ENCODE results near the gene BORCS5. TPM values are rescaled to one million over a fixed set of nuclear protein-coding genes. Genes with fewer than 3 reads are reported as not detected.

BORCS5 gene
- total RNA-seq, 2 donors from 2014 or later, result 15.2 to 26.1 TPM

GRCh38 chr12:12450043-12450471 lies 93.2 kb downstream of the BORCS5 start:
- TF ChIP-seq, protein P1, sequence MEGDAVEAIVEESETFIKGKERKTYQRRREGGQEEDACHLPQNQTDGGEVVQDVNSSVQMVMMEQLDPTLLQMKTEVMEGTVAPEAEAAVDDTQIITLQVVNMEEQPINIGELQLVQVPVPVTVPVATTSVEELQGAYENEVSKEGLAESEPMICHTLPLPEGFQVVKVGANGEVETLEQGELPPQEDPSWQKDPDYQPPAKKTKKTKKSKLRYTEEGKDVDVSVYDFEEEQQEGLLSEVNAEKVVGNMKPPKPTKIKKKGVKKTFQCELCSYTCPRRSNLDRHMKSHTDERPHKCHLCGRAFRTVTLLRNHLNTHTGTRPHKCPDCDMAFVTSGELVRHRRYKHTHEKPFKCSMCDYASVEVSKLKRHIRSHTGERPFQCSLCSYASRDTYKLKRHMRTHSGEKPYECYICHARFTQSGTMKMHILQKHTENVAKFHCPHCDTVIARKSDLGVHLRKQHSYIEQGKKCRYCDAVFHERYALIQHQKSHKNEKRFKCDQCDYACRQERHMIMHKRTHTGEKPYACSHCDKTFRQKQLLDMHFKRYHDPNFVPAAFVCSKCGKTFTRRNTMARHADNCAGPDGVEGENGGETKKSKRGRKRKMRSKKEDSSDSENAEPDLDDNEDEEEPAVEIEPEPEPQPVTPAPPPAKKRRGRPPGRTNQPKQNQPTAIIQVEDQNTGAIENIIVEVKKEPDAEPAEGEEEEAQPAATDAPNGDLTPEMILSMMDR (conservative IDR thresholded peaks at IDR 0.05), result no peak
- Mint-ChIP-seq H3K27ac (no peak overlapping the region), H3K4me1 (peaks cover 3% of the 10 kb centered on the region), H3K4me3 (no peak overlapping the region), H3K36me3 (ENCODE audit: low read depth) (peaks cover 5% of the 10 kb centered on the region), H3K27me3 (ENCODE audit: insufficient read depth) (no peaks in the 10 kb centered on the region), H3K9me3 (peaks cover 2% of the 10 kb centered on the region)
- Histone ChIP-seq H3K27me3 (ENCODE audit: control insufficient read depth, insufficient read depth, low read length, poor library complexity, severe bottlenecking) (no peaks in the 10 kb centered on the region), H3K27ac (ENCODE audit: low read depth, low read length) (no peak overlapping the region), H3K9me3 (ENCODE audit: control insufficient read depth, low read length) (no peaks in the 10 kb centered on the region), H3K4me3 (ENCODE audit: low read length) (no peak overlapping the region), H3K36me3 (ENCODE audit: control insufficient read depth, insufficient read depth, low read length) (no peaks in the 10 kb centered on the region), H3K9ac (ENCODE audit: extremely low read depth, low read length, poor library complexity, severe bottlenecking) (no peak overlapping the region), H3K4me1 (ENCODE audit: control insufficient read depth, insufficient read depth, low read length) (no peaks in the 10 kb centered on the region)
- DNase-seq, result no peak
- 90 to 100% methylated on average over 2 of the region's 2 CpGs for WGBS, 2 experiments (ENCODE audit: insufficient coverage in 1 of 2, insufficient read length in 1 of 2)

- Histone ChIP-seq H3K36me3 (ENCODE audit: control insufficient read depth, insufficient read depth, low read length) (no peaks in the 10 kb centered on the region), H3K9me3 (ENCODE audit: control insufficient read depth, low read length) (no peaks in the 10 kb centered on the region), H3K4me3 (ENCODE audit: low read length) (no peak overlapping the region), H3K9ac (ENCODE audit: extremely low read depth, low read length, poor library complexity, severe bottlenecking) (no peak overlapping the region), H3K27me3 (ENCODE audit: control insufficient read depth, insufficient read depth, low read length, poor library complexity, severe bottlenecking) (no peaks in the 10 kb centered on the region), H3K4me1 (ENCODE audit: control insufficient read depth, insufficient read depth, low read length) (no peaks in the 10 kb centered on the region), H3K27ac (ENCODE audit: low read depth, low read length) (no peak overlapping the region)
- no peak overlapping the region for H3K27ac Mint-ChIP-seq
- TF ChIP-seq, protein P1 (conservative IDR thresholded peaks at IDR 0.05), result no peak
- peaks cover 2% of the 10 kb centered on the region for H3K9me3 Mint-ChIP-seq
- peaks cover 5% of the 10 kb centered on the region for H3K36me3 Mint-ChIP-seq (ENCODE audit: low read depth)
- peaks cover 3% of the 10 kb centered on the region for H3K4me1 Mint-ChIP-seq
- no peaks in the 10 kb centered on the region for H3K27me3 Mint-ChIP-seq (ENCODE audit: insufficient read depth)
- DNase-seq, result no peak
- 86 to 100% methylated on average over 3 of the region's 4 CpGs for WGBS, 2 experiments (ENCODE audit: insufficient coverage in 1 of 2, insufficient read length in 1 of 2)
- no peak overlapping the region for H3K4me3 Mint-ChIP-seq
Measured at GRCh38 chr12:12451098-12451497, 94.2 kb downstream of the BORCS5 start.

GRCh38 chr12:12452326-12452902 lies 95.5 kb downstream of the BORCS5 start:
- Mint-ChIP-seq H3K27ac (no peak overlapping the region), H3K9me3 (peaks cover 2% of the 10 kb centered on the region), H3K4me3 (no peak overlapping the region), H3K27me3 (ENCODE audit: insufficient read depth) (no peaks in the 10 kb centered on the region), H3K36me3 (ENCODE audit: low read depth) (peaks cover 5% of the 10 kb centered on the region), H3K4me1 (peaks cover 3% of the 10 kb centered on the region)
- Histone ChIP-seq H3K9me3 (ENCODE audit: control insufficient read depth, low read length) (no peaks in the 10 kb centered on the region), H3K4me3 (ENCODE audit: low read length) (no peak overlapping the region), H3K27ac (ENCODE audit: low read depth, low read length) (no peak overlapping the region), H3K9ac (ENCODE audit: extremely low read depth, low read length, poor library complexity, severe bottlenecking) (no peak overlapping the region), H3K4me1 (ENCODE audit: control insufficient read depth, insufficient read depth, low read length) (no peaks in the 10 kb centered on the region), H3K27me3 (ENCODE audit: control insufficient read depth, insufficient read depth, low read length, poor library complexity, severe bottlenecking) (no peaks in the 10 kb centered on the region), H3K36me3 (ENCODE audit: control insufficient read depth, insufficient read depth, low read length) (no peaks in the 10 kb centered on the region)
- TF ChIP-seq, protein P1 (conservative IDR thresholded peaks at IDR 0.05), result no peak
- DNase-seq, result no peak
- 88 to 97% methylated on average over 9 to 20 of the region's 21 CpGs for WGBS, 2 experiments (ENCODE audit: insufficient coverage in 1 of 2, insufficient read length in 1 of 2)
